Measurements from ENCODE around the gene GTPBP3. TPM values are rescaled to one million over a fixed set of nuclear protein-coding genes. Genes with fewer than 3 reads are reported as not detected.
A peak's percentile ranks its signal among the peaks of the same experiment; 100 is the strongest.

Gene GTPBP3
- total and polyA plus RNA-seq, 2 experiments from 2014 or later: 25.4 to 67.8 TPM

DNA sequence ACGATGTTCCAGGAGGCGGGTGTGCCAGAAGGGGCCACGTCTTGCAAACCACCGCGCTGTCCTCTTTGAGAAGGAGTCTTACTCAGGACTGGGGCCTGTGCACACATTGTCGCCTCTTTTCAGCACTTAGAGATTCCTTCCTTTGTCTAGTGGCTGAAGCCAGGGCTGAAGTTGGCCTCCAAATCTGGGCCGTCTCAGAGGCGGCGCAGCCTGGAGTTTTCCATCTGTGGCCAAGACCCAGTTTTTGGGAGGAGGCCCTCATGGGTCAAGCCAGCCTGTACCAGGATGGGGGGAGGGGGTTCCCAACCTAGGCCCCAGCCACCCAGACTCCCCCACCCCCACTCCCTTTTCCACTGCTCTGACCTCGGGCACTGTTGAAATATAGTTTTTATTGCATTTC lies 14.5 kb upstream of the GTPBP3 start:
- Mint-ChIP-seq H3K4me3 (no peak overlapping the region), H3K4me1 (peaks cover 20% of the 10 kb centered on the region)

More for the DNA sequence above, 14.5 kb upstream of the GTPBP3 start:
- H3K27ac Mint-ChIP-seq: peak overlapping the region; percentile 70
- peaks cover 24% of the 10 kb centered on the region for H3K27me3 Mint-ChIP-seq (ENCODE audit: insufficient read depth, low read depth, poor library complexity)
- Histone ChIP-seq H3K4me2 (peak overlapping the region; percentile 51), H3K4me3 (peak overlapping the region; percentile 32; the same call in 1 of the 2 replicates), H4K20me1 (replicated peaks; ENCODE audit: insufficient read depth) (no peaks in the 10 kb centered on the region; the same call in 1 of the 2 replicates), H3K9me2 (ENCODE audit: insufficient read depth) (no peaks in the 10 kb centered on the region), H3K4me1 (ENCODE audit: insufficient read depth) (peaks cover 25% of the 10 kb centered on the region), H3F3A (replicated peaks; ENCODE audit: low read depth) (peaks cover 28% of the 10 kb centered on the region), H3K27ac (ENCODE audit: low read depth) (peak overlapping the region; percentile 88), H2AFZ (no peak overlapping the region), H3K79me2 (replicated peaks; ENCODE audit: insufficient read depth) (no peaks in the 10 kb centered on the region), H3K27me3 (ENCODE audit: insufficient read depth) (no peaks in the 10 kb centered on the region), H3K36me3 (ENCODE audit: insufficient read depth) (peaks cover 5% of the 10 kb centered on the region; the same call in 1 of the 2 replicates)
- TF ChIP-seq ZNF331 (CRISPR knock-in tag; IDR thresholded peaks at IDR 0.05; ENCODE audit: low read depth) (no peak), ZNF114 (CRISPR knock-in tag; IDR thresholded peaks at IDR 0.05) (no peak), REST (IDR thresholded peaks at IDR 0.05; ENCODE audit: unreplicated experiment) (no peak), ETS1 (IDR thresholded peaks at IDR 0.05) (no peak), NANOG (IDR thresholded peaks at IDR 0.05; ENCODE audit: borderline replicate concordance) (no peak), CREB1 (CRISPR knock-in tag; IDR thresholded peaks at IDR 0.05; ENCODE audit: low read depth) (no peak), CTCF (conservative IDR thresholded peaks at IDR 0.05; ENCODE audit: low read depth in 2 of 2) (no peak), EZH2phosphoT487 (IDR thresholded peaks at IDR 0.05; ENCODE audit: unreplicated experiment) (no peak), ZNF462 (CRISPR knock-in tag; IDR thresholded peaks at IDR 0.05) (no peak), STAT1 (IDR thresholded peaks at IDR 0.05; ENCODE audit: unreplicated experiment) (no peak), JUNB (IDR thresholded peaks at IDR 0.05; ENCODE audit: unreplicated experiment) (no peak), EZH2 (IDR thresholded peaks at IDR 0.05; ENCODE audit: low read depth, unreplicated experiment) (no peak), POLR2AphosphoS5 (IDR thresholded peaks at IDR 0.05; ENCODE audit: low read depth) (no peak)
- H3K9me3 Mint-ChIP-seq: no peaks in the 10 kb centered on the region; the same call in 2 of the 3 replicates
- no peak for DNase-seq (ENCODE audit: low spot score)
- ATAC-seq: no peak
- H3K36me3 Mint-ChIP-seq (ENCODE audit: low read depth): peaks cover 32% of the 10 kb centered on the region
